ENCODE data around the gene PRF1. TPM values are rescaled to one million over a fixed set of nuclear protein-coding genes. Genes with fewer than 3 reads are reported as not detected.
"Not testable (repeated sequence)": the region's sequence is repeated elsewhere in the genome, so short reads cannot be mapped to it uniquely, and the experiment has no call there.

PRF1 gene
- total and polyA plus RNA-seq, 2 donors from 2014 or later, result 1.4 to 8.8 TPM

- H3K27ac ChIP-seq (ENCODE audit: low read depth in 2 of 2, low read length in 2 of 2); H3K9ac ChIP-seq (ENCODE audit: low read length in 3 of 3); H3K4me1 ChIP-seq (ENCODE audit: control insufficient read depth in 2 of 3, insufficient read depth in 2 of 3, low read depth in 1 of 3, low read length in 3 of 3); H3K27me3 ChIP-seq (ENCODE audit: control insufficient read depth, insufficient read depth, low read length); intact Hi-C loops (cut with DNase I); H3K9me3 ChIP-seq (ENCODE audit: control insufficient read depth in 2 of 3, insufficient read depth in 1 of 3, low read length in 3 of 3); DNase-seq; FAIRE-seq; H3K36me3 ChIP-seq (ENCODE audit: control insufficient read depth in 2 of 3, insufficient read depth in 3 of 3, low read length in 3 of 3); H3K4me3 ChIP-seq (ENCODE audit: low read length in 3 of 3): not testable (repeated sequence)
These were observed 37.3 kb upstream of the PRF1 start for GRCh38 chr10:70639640-70640383.

GRCh38 chr10:70634515-70634914 lies 32.0 kb upstream of the PRF1 start:
- H3K27ac ChIP-seq (ENCODE audit: low read depth in 2 of 2, low read length in 2 of 2); intact Hi-C loops (cut with DNase I); H3K9ac ChIP-seq (ENCODE audit: low read length in 3 of 3); H3K27me3 ChIP-seq (ENCODE audit: control insufficient read depth, insufficient read depth, low read length); H3K9me3 ChIP-seq (ENCODE audit: control insufficient read depth in 2 of 3, insufficient read depth in 1 of 3, low read length in 3 of 3); H3K4me3 ChIP-seq (ENCODE audit: low read length in 3 of 3); H3K36me3 ChIP-seq (ENCODE audit: control insufficient read depth in 2 of 3, insufficient read depth in 3 of 3, low read length in 3 of 3); FAIRE-seq; DNase-seq; H3K4me1 ChIP-seq (ENCODE audit: control insufficient read depth in 2 of 3, insufficient read depth in 2 of 3, low read depth in 1 of 3, low read length in 3 of 3): not testable (repeated sequence)

DNA sequence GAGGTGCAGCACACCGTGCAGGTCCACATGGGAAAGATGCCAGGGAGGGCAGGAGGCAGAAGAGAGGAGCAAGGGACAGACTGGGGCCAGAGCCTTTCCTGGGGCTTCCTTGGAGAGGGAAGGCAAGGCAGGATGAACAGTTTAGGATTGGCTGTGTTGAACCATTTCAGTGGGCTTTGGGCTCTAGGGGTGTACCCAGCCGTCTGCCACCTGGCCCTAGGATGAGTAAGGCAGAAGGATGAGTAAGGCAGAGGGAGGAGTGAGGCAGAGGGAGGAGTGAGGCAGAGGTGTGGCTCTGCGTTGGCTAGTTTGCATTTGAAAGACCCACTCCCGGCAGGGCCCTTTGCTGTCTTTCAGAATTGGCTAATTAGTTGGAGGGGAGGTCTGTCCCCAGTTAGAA lies 31.5 kb upstream of the PRF1 start:
- Histone ChIP-seq H3K4me3 (ENCODE audit: low read length in 3 of 3) (no peak overlapping the region), H3K9ac (ENCODE audit: low read length in 3 of 3) (no peak overlapping the region), H3K27me3 (ENCODE audit: control insufficient read depth, insufficient read depth, low read length) (no peaks in the 10 kb centered on the region), H3K36me3 (ENCODE audit: control insufficient read depth in 2 of 3, insufficient read depth in 3 of 3, low read length in 3 of 3) (no peaks in the 10 kb centered on the region), H3K4me1 (ENCODE audit: control insufficient read depth in 2 of 3, insufficient read depth in 2 of 3, low read depth in 1 of 3, low read length in 3 of 3) (no peaks in the 10 kb centered on the region), H3K9me3 (ENCODE audit: control insufficient read depth in 2 of 3, insufficient read depth in 1 of 3, low read length in 3 of 3) (no peaks in the 10 kb centered on the region), H3K27ac (ENCODE audit: low read depth in 2 of 2, low read length in 2 of 2) (no peak overlapping the region)
- intact Hi-C loops (cut with DNase I), result no loop called here
- TF ChIP-seq, protein P1, sequence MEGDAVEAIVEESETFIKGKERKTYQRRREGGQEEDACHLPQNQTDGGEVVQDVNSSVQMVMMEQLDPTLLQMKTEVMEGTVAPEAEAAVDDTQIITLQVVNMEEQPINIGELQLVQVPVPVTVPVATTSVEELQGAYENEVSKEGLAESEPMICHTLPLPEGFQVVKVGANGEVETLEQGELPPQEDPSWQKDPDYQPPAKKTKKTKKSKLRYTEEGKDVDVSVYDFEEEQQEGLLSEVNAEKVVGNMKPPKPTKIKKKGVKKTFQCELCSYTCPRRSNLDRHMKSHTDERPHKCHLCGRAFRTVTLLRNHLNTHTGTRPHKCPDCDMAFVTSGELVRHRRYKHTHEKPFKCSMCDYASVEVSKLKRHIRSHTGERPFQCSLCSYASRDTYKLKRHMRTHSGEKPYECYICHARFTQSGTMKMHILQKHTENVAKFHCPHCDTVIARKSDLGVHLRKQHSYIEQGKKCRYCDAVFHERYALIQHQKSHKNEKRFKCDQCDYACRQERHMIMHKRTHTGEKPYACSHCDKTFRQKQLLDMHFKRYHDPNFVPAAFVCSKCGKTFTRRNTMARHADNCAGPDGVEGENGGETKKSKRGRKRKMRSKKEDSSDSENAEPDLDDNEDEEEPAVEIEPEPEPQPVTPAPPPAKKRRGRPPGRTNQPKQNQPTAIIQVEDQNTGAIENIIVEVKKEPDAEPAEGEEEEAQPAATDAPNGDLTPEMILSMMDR (IDR thresholded peaks at IDR 0.05; ENCODE audit: borderline replicate concordance, extremely low read depth, insufficient read depth), result no peak
- FAIRE-seq (no peak), DNase-seq (no peak)

GRCh38 chr10:70631735-70632134 lies 29.2 kb upstream of the PRF1 start:
- H3K27ac ChIP-seq (ENCODE audit: low read depth in 2 of 2, low read length in 2 of 2); H3K27me3 ChIP-seq (ENCODE audit: control insufficient read depth, insufficient read depth, low read length); H3K4me3 ChIP-seq (ENCODE audit: low read length in 3 of 3); H3K36me3 ChIP-seq (ENCODE audit: control insufficient read depth in 2 of 3, insufficient read depth in 3 of 3, low read length in 3 of 3); H3K9ac ChIP-seq (ENCODE audit: low read length in 3 of 3); FAIRE-seq; DNase-seq; H3K9me3 ChIP-seq (ENCODE audit: control insufficient read depth in 2 of 3, insufficient read depth in 1 of 3, low read length in 3 of 3); intact Hi-C loops (cut with DNase I); H3K4me1 ChIP-seq (ENCODE audit: control insufficient read depth in 2 of 3, insufficient read depth in 2 of 3, low read depth in 1 of 3, low read length in 3 of 3): not testable (repeated sequence)

DNA sequence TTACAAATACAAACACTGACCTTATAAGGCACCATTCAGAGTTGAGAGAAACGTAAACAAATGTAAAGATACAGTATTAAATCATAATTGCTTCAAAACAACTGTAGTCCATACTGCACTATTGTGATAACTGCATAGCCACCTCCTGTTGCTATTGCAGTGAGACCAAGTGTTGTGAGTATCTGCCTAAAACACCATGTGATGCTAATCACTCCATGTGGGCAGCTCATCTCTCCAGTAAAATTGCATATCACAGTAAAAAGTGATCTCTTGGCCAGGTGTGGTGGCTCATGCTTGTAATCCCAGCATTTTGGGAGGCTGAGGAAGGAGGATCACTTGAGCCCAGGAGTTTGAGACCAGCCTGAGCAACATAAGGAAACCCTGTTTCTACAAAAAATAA lies 26.8 kb upstream of the PRF1 start:
- H3K27me3 ChIP-seq (ENCODE audit: control insufficient read depth, insufficient read depth, low read length), result no peaks in the 10 kb centered on the region
- no peak for FAIRE-seq

More for the DNA sequence above, 26.8 kb upstream of the PRF1 start:
- no peaks in the 10 kb centered on the region for H3K36me3 ChIP-seq (ENCODE audit: control insufficient read depth in 2 of 3, insufficient read depth in 3 of 3, low read length in 3 of 3)
- no peak overlapping the region for H3K9ac ChIP-seq (ENCODE audit: low read length in 3 of 3)
- intact Hi-C loops (cut with DNase I), result no loop called here
- DNase-seq, result no peak
- no peak overlapping the region for H3K4me3 ChIP-seq (ENCODE audit: low read length in 3 of 3)
- no peak overlapping the region for H3K27ac ChIP-seq (ENCODE audit: low read depth in 2 of 2, low read length in 2 of 2)
- TF ChIP-seq, protein P1 (IDR thresholded peaks at IDR 0.05; ENCODE audit: borderline replicate concordance, extremely low read depth, insufficient read depth), result no peak
- H3K4me1 ChIP-seq (ENCODE audit: control insufficient read depth in 2 of 3, insufficient read depth in 2 of 3, low read depth in 1 of 3, low read length in 3 of 3), result no peaks in the 10 kb centered on the region
- H3K9me3 ChIP-seq (ENCODE audit: control insufficient read depth in 2 of 3, insufficient read depth in 1 of 3, low read length in 3 of 3), result peaks cover 0 to 3% (median 0%) of the 10 kb centered on the region in 3 donors

All from kidney (tissue), 14 donors.